Progenitor cell of endocrine pancreas (in vitro differentiated cells): ENCODE results near the gene STK38L. TPM values are rescaled to one million over a fixed set of nuclear protein-coding genes. Genes with fewer than 3 reads are reported as not detected.

ENCODE experiments used
- DNase-seq: peaks from one replicate; pipeline ENCODE4 v3.0.0; 2021; ENCODE audit warnings: low spot score; ENCODE audit not compliant: unreplicated experiment
- H3K27ac Mint-ChIP-seq: 2 replicates; pipeline ENCODE4 v1.8.0; 2021; ENCODE audit warnings: mild to moderate bottlenecking, moderate library complexity, mixed read lengths
- H3K27me3 Mint-ChIP-seq: 2 replicates; pipeline ENCODE4 v1.8.0; 2021; ENCODE audit warnings: mixed read lengths
- H3K36me3 Mint-ChIP-seq: 2 replicates; pipeline ENCODE4 v1.8.0; 2022; ENCODE audit warnings: mixed read lengths; ENCODE audit not compliant: insufficient read depth
- H3K4me1 Mint-ChIP-seq: 2 replicates; pipeline ENCODE4 v1.8.0; 2021; ENCODE audit warnings: low read depth, mixed read lengths
- H3K4me3 Mint-ChIP-seq: 2 replicates; pipeline ENCODE4 v1.8.0; 2021; ENCODE audit warnings: low read depth, mild to moderate bottlenecking, moderate library complexity, mixed read lengths
- H3K9me3 Mint-ChIP-seq: 2 replicates; pipeline ENCODE4 v1.8.0; 2021; ENCODE audit warnings: low read depth, mixed read lengths
- CTCF ChIP-seq: fragments of 200-600 bp; sonication (generic); IDR thresholded peaks from one replicate; pipeline ENCODE4 v1.5.0; 2021; ENCODE audit warnings: antibody characterized with exemption, mild to moderate bottlenecking; ENCODE audit not compliant: unreplicated experiment
- total RNA-seq: library from RNA; stranded (reverse); gene quantifications from 2 replicates; pipeline ENCODE4 v1.2.1, GENCODE V29; 2021

STK38L gene
- total RNA-seq, 1 donor from 2014 or later = 149 TPM

- H3K4me3 Mint-ChIP-seq = no peak overlapping the region
- peaks cover 31% of the 10 kb centered on the region for H3K27me3 Mint-ChIP-seq
- peaks cover 1% of the 10 kb centered on the region for H3K9me3 Mint-ChIP-seq
- no peak overlapping the region for H3K27ac Mint-ChIP-seq
- no peaks in the 10 kb centered on the region for H3K36me3 Mint-ChIP-seq
- no peak for TF ChIP-seq CTCF
- peaks cover 54% of the 10 kb centered on the region for H3K4me1 Mint-ChIP-seq
- DNase-seq = no peak
Observed at GRCh38 chr12:27334721-27335082, 90.6 kb downstream of the STK38L start.

GRCh38 chr12:27335364-27336281 lies 91.5 kb downstream of the STK38L start:
- peaks cover 26% of the 10 kb centered on the region for H3K27me3 Mint-ChIP-seq
- H3K9me3 Mint-ChIP-seq = peaks cover 10% of the 10 kb centered on the region
- H3K36me3 Mint-ChIP-seq = peaks cover 3% of the 10 kb centered on the region
- no peak for DNase-seq
- TF ChIP-seq CTCF = no peak
- peaks cover 49% of the 10 kb centered on the region for H3K4me1 Mint-ChIP-seq
- H3K4me3 Mint-ChIP-seq = no peak overlapping the region
- H3K27ac Mint-ChIP-seq = no peak overlapping the region

GRCh38 chr12:27336282-27336653 lies 92.2 kb downstream of the STK38L start:
- no peak overlapping the region for H3K4me3 Mint-ChIP-seq
- TF ChIP-seq CTCF = no peak
- peaks cover 21% of the 10 kb centered on the region for H3K27me3 Mint-ChIP-seq
- H3K4me1 Mint-ChIP-seq = peaks cover 42% of the 10 kb centered on the region
- H3K27ac Mint-ChIP-seq = no peak overlapping the region
- peaks cover 15% of the 10 kb centered on the region for H3K9me3 Mint-ChIP-seq
- DNase-seq = no peak
- H3K36me3 Mint-ChIP-seq = peaks cover 4% of the 10 kb centered on the region

GRCh38 chr12:27337376-27337775 lies 93.3 kb downstream of the STK38L start:
- H3K4me1 Mint-ChIP-seq = peaks cover 33% of the 10 kb centered on the region
- no peak overlapping the region for H3K4me3 Mint-ChIP-seq
- peak overlapping the region; percentile 51 for H3K27ac Mint-ChIP-seq
- peaks cover 10% of the 10 kb centered on the region for H3K27me3 Mint-ChIP-seq
- H3K36me3 Mint-ChIP-seq = peaks cover 4% of the 10 kb centered on the region
- TF ChIP-seq CTCF = no peak
- H3K9me3 Mint-ChIP-seq = peaks cover 15% of the 10 kb centered on the region
- no peak for DNase-seq

- H3K4me1 Mint-ChIP-seq = peaks cover 31% of the 10 kb centered on the region
- no peak for DNase-seq
- H3K4me3 Mint-ChIP-seq = no peak overlapping the region
- H3K9me3 Mint-ChIP-seq = peaks cover 15% of the 10 kb centered on the region
- H3K27me3 Mint-ChIP-seq = peaks cover 7% of the 10 kb centered on the region
- H3K36me3 Mint-ChIP-seq = peaks cover 4% of the 10 kb centered on the region
- no peak overlapping the region for H3K27ac Mint-ChIP-seq
- no peak for TF ChIP-seq CTCF
Observed at GRCh38 chr12:27338473-27338872, 94.4 kb downstream of the STK38L start.
